ENCODE measurements around the gene ADGB. TPM values are rescaled to one million over a fixed set of nuclear protein-coding genes. Genes with fewer than 3 reads are reported as not detected.

The ADGB gene
- total RNA-seq, 4 donors from 2014 or later = 0.26 to 3.6 (median 0.29) TPM; not detected in 1

DNA sequence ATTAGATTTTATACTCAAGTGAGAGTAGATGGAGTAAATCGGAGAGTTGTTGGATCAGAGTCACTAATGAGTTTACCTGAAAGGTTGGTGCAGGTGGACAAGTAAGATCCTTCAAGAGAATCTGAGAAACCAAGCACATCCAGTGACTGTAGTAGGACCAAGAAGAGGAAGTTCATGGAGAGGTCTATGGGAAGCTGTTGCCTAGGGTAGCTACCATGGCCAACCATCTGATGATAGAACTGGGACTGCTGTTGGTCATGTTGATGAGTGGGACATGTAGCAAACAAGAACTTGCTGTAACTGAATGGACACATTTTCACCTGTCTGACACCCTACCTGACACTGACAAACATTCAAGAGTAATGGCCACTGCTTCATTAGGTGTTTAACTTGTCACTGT, 11.3 kb upstream of the ADGB start:
- Histone ChIP-seq H3K27ac (no peak overlapping the region), H3K4me3 (no peak overlapping the region), H3K27me3 (no peaks in the 10 kb centered on the region), H3K36me3 (no peaks in the 10 kb centered on the region), H3K4me1 (no peaks in the 10 kb centered on the region), H3K9me3 (peaks cover 4% of the 10 kb centered on the region)
- DNase-seq (ENCODE audit: low spot score in 2 of 2) = no peak
- TF ChIP-seq POLR2AphosphoS5 (IDR thresholded peaks at IDR 0.05) (no peak), EP300 (IDR thresholded peaks at IDR 0.05) (no peak), POLR2A (IDR thresholded peaks at IDR 0.05) (no peak)
- TF ChIP-seq, protein P1, sequence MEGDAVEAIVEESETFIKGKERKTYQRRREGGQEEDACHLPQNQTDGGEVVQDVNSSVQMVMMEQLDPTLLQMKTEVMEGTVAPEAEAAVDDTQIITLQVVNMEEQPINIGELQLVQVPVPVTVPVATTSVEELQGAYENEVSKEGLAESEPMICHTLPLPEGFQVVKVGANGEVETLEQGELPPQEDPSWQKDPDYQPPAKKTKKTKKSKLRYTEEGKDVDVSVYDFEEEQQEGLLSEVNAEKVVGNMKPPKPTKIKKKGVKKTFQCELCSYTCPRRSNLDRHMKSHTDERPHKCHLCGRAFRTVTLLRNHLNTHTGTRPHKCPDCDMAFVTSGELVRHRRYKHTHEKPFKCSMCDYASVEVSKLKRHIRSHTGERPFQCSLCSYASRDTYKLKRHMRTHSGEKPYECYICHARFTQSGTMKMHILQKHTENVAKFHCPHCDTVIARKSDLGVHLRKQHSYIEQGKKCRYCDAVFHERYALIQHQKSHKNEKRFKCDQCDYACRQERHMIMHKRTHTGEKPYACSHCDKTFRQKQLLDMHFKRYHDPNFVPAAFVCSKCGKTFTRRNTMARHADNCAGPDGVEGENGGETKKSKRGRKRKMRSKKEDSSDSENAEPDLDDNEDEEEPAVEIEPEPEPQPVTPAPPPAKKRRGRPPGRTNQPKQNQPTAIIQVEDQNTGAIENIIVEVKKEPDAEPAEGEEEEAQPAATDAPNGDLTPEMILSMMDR (IDR thresholded peaks at IDR 0.05) = no peak
- WGBS = no CpG with 5 or more reads among the region's 1 CpG

GRCh38 chr6:146590492-146590891, 8.3 kb upstream of the ADGB start:
- DNase-seq (ENCODE audit: low spot score in 2 of 2) = no peak
- H3K27ac ChIP-seq = no peak overlapping the region
- no peak overlapping the region for H3K4me3 ChIP-seq
- no peaks in the 10 kb centered on the region for H3K9me3 ChIP-seq
- H3K4me1 ChIP-seq = no peaks in the 10 kb centered on the region
- 92% methylated on average over 1 of the region's 1 CpG for WGBS
- H3K27me3 ChIP-seq = no peaks in the 10 kb centered on the region
- H3K36me3 ChIP-seq = no peaks in the 10 kb centered on the region
- TF ChIP-seq POLR2AphosphoS5 (IDR thresholded peaks at IDR 0.05) (no peak), POLR2A (IDR thresholded peaks at IDR 0.05) (no peak), EP300 (IDR thresholded peaks at IDR 0.05) (no peak)
- TF ChIP-seq, protein P1 (IDR thresholded peaks at IDR 0.05) = no peak

DNA sequence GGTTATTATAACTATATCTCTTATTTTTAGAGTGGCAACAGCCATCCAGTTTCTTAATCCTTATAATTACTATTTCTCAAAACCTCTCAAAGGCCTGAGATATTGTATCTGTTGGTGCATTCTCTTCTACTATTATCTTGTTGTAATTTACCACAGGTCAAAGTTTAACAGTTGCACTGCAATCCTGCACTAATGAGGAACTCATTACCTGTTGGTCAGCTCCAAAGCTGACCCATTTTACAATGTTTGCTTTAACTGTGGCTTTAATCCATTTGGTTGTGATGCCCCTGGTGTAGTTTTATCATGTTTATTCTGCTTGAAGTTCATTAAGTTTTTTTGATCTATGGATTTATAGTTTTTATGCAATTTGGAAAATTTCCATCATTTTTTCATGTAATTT, 6.3 kb upstream of the ADGB start:
- Histone ChIP-seq H3K27ac (no peak overlapping the region), H3K4me1 (no peaks in the 10 kb centered on the region), H3K4me3 (no peak overlapping the region), H3K36me3 (no peaks in the 10 kb centered on the region), H3K9me3 (no peaks in the 10 kb centered on the region), H3K27me3 (no peaks in the 10 kb centered on the region)
- DNase-seq (ENCODE audit: low spot score in 2 of 2) = no peak
- TF ChIP-seq EP300 (IDR thresholded peaks at IDR 0.05) (no peak), POLR2AphosphoS5 (IDR thresholded peaks at IDR 0.05) (no peak), POLR2A (IDR thresholded peaks at IDR 0.05) (no peak)
- TF ChIP-seq, protein P1 (IDR thresholded peaks at IDR 0.05) = no peak

GRCh38 chr6:146593986-146594385, 4.8 kb upstream of the ADGB start:
- WGBS = 74% methylated on average over 2 of the region's 2 CpGs
- TF ChIP-seq POLR2AphosphoS5 (IDR thresholded peaks at IDR 0.05) (no peak), POLR2A (IDR thresholded peaks at IDR 0.05) (no peak), EP300 (IDR thresholded peaks at IDR 0.05) (no peak)
- TF ChIP-seq, protein P1 (IDR thresholded peaks at IDR 0.05) = no peak
- Histone ChIP-seq H3K27ac (no peak overlapping the region), H3K4me3 (no peak overlapping the region), H3K4me1 (peaks cover 5% of the 10 kb centered on the region), H3K27me3 (no peaks in the 10 kb centered on the region), H3K36me3 (no peaks in the 10 kb centered on the region), H3K9me3 (no peaks in the 10 kb centered on the region)
- no peak for DNase-seq (ENCODE audit: low spot score in 2 of 2)

- H3K4me1 ChIP-seq = peaks cover 5% of the 10 kb centered on the region
- TF ChIP-seq POLR2AphosphoS5 (IDR thresholded peaks at IDR 0.05) (no peak), EP300 (IDR thresholded peaks at IDR 0.05) (no peak), POLR2A (IDR thresholded peaks at IDR 0.05) (no peak)
- TF ChIP-seq, protein P1 (IDR thresholded peaks at IDR 0.05) = no peak
- WGBS = 47% methylated on average over 1 of the region's 1 CpG
- no peaks in the 10 kb centered on the region for H3K9me3 ChIP-seq
- no peak overlapping the region for H3K4me3 ChIP-seq
- DNase-seq (ENCODE audit: low spot score in 2 of 2) = no peak
- no peak overlapping the region for H3K27ac ChIP-seq
- H3K27me3 ChIP-seq = no peaks in the 10 kb centered on the region
- no peaks in the 10 kb centered on the region for H3K36me3 ChIP-seq
These were observed 4.3 kb upstream of the ADGB start for GRCh38 chr6:146594495-146594894.
